ENCODE measurements around the gene CITED2.

CITED2 gene

DNA sequence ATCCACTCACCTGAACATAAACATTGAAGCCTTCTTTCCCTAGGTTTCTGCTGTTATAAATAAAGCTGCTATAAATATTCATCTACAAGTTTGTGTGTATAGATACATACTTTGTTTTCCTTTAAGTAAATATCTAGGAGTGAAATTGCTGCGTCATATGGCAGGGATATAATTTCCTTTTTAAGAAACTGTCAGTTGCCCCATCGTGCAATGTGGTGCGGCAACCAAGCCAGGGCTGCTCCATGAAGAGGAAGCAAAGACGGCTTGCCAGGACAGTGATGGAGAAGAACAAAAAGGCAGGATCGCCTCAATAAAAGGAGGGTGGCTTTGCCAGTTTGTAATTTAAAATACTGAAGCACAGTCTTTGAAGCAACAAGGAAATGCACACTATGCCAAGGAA is 36.6 kb downstream of the CITED2 start:
- TF ChIP-seq CTCF (IDR thresholded peaks at IDR 0.05) = no peak

DNA sequence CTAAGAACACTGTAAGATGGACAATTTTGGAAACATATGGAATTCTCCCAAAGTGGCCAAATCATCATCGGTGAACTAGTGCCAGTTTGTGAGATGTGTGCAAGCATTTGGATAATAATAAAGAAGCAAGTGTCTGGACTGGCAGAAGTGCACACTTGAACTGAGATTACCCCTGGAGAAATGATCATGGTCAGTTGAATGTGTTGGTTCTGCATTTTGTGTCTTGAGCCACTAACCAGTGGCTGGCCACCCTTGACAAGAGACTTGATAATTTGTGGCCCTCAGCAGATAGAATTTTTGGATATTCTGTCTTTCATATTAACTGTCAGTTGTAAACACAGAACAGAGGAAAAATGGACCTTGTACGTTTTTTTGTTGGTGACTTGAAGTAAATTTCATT is 37.4 kb downstream of the CITED2 start:
- no peak for TF ChIP-seq CTCF (IDR thresholded peaks at IDR 0.05)

DNA sequence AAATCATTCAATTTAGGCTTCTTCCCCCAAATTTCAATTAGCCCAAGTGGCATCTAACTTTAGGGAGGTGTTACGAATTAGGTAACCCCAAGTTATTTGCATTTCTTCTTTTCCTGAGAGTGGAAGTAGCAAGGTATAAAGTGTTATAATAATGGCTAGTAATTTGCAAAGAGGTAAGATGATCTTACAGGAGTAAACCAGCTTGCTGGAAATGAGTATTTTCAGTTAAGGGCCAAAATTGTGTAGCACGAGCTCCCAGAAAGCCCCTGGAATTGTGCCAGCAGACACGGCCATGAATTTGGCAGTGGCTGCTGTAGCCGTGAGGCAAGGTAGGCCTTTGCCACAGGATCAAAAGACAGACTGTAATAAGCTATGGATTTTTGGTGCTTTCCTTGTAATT is 38.0 kb downstream of the CITED2 start:
- TF ChIP-seq CTCF (IDR thresholded peaks at IDR 0.05) = no peak

DNA sequence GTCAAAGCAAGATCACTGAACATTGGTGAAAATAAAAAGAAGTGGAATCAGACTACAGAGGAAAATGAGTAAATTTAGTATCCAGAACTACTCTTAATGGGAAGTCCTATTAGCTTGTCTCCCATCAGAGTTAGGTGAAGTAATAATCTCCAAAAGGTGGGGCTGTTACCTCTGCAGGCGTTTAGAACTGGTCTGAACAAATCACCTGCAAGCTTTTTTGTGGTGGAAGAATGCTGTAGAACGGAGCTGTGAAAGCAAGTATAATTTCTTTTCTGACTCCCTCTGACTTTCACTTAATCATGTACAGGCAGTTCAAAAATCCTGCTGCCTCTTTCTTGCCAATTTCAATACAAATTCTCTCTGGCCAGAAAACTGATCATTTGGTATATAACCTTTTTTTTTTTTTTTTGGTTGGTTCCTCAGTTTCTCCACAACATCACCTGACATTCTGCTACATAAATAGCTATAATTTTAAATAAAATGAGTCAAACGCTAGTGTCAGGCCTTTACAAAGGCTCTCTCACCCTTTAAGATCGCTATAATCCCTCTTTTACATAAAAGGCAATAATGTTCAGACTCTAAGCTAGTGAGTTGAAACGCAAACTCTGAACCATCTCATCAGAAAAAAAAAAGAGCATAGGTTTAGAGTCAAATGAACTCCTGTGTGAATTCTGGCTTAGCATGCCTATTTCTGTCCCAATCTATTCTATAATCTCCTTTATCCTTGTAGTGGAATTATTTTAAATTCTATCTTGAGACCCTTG is 38.8 kb downstream of the CITED2 start:
- TF ChIP-seq CTCF (IDR thresholded peaks at IDR 0.05) = no peak

DNA sequence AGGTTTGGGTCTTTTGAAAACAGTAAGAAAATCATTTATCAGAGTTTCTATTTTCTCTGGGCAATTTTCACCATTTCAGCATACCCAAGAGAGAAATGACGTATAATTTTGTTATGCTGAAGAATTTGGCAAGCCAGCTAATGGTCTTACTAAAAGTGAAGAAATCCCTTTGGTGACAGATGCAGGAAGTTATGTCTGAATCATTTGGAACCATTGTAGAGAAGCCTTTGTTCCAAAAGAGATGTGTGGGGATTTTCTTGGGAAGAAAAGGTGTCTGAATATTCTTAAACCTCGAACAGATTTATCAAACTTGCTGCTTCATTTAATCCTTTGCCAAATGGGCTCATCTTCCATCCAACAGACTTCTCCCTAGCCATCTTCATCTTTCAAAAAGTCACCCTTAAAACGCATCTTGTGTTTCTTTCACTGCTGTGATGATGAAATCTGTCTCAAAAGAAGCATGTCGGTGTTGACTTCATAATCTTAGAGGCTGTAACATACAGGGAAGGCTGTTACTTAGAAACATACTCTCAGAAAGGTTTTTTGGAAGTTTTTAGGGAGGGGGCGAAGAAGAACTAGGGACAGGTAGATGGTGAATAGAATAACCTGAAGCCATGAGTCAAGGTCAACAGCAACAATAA is 39.5 kb downstream of the CITED2 start:
- no peak for TF ChIP-seq CTCF (IDR thresholded peaks at IDR 0.05)

- no peak for TF ChIP-seq CTCF (IDR thresholded peaks at IDR 0.05)
Observed at GRCh38 chr6:139330826-139331500, 43.5 kb downstream of the CITED2 start.

- TF ChIP-seq CTCF (IDR thresholded peaks at IDR 0.05) = no peak
Observed at GRCh38 chr6:139330306-139330705, 44.1 kb downstream of the CITED2 start.
